ENCODE measurements around the gene MGAM2.

Gene MGAM2

GRCh38 chr7:142125256-142125955 is 13.9 kb downstream of the MGAM2 start:
- no peak for DNase-seq

GRCh38 chr7:142130267-142130666 is 18.7 kb downstream of the MGAM2 start:
- no peak for DNase-seq

GRCh38 chr7:142131439-142132185 is 20.1 kb downstream of the MGAM2 start:
- DNase-seq: no peak

- DNase-seq: no peak
These were observed 22.2 kb downstream of the MGAM2 start for GRCh38 chr7:142133731-142134148.

GRCh38 chr7:142134909-142135308 is 23.4 kb downstream of the MGAM2 start:
- DNase-seq: no peak

- no peak for DNase-seq
These were observed 27.5 kb downstream of the MGAM2 start for GRCh38 chr7:142138996-142139395.

- no peak for DNase-seq
These were observed 28.3 kb downstream of the MGAM2 start for GRCh38 chr7:142139597-142140400.

- DNase-seq: no peak
These were observed 29.0 kb downstream of the MGAM2 start for GRCh38 chr7:142140401-142140959.

- DNase-seq: no peak
These were observed 31.2 kb downstream of the MGAM2 start for GRCh38 chr7:142142702-142143101.

- DNase-seq: no peak
These were observed 34.6 kb downstream of the MGAM2 start for GRCh38 chr7:142146124-142146523.

- DNase-seq: no peak
These were observed 38.8 kb downstream of the MGAM2 start for GRCh38 chr7:142150356-142150755.

GRCh38 chr7:142150869-142151268 is 39.4 kb downstream of the MGAM2 start:
- no peak for DNase-seq

GRCh38 chr7:142152076-142152475 is 40.6 kb downstream of the MGAM2 start:
- DNase-seq: no peak

GRCh38 chr7:142153400-142153799 is 41.9 kb downstream of the MGAM2 start:
- no peak for DNase-seq

- DNase-seq: no peak
These were observed 47.4 kb downstream of the MGAM2 start for GRCh38 chr7:142158736-142159496.

GRCh38 chr7:142161921-142162320 is 50.4 kb downstream of the MGAM2 start:
- no peak for DNase-seq

- DNase-seq: no peak
These were observed 57.2 kb downstream of the MGAM2 start for GRCh38 chr7:142168746-142169145.

- no peak for DNase-seq
These were observed 61.4 kb downstream of the MGAM2 start for GRCh38 chr7:142172932-142173331.

GRCh38 chr7:142174441-142174840 is 62.9 kb downstream of the MGAM2 start:
- DNase-seq: no peak

GRCh38 chr7:142175594-142175993 is 64.1 kb downstream of the MGAM2 start:
- no peak for DNase-seq

- DNase-seq: no peak
These were observed 65.4 kb downstream of the MGAM2 start for GRCh38 chr7:142176901-142177300.

GRCh38 chr7:142177869-142178268 is 66.4 kb downstream of the MGAM2 start:
- DNase-seq: no peak

GRCh38 chr7:142180426-142180825 is 68.9 kb downstream of the MGAM2 start:
- no peak for DNase-seq

Data from KG1 (cell line).